HCT116 (cell line): ENCODE data around the gene CAPZB.

ENCODE experiments used
- CBX3 ChIP-seq: IDR thresholded peaks from 2 replicates; pipeline ENCODE4 v1.6.1; 2012; ENCODE audit warnings: low read depth
- EGR1 ChIP-seq: IDR thresholded peaks from 2 replicates; pipeline ENCODE4 v1.6.1; 2012; ENCODE audit warnings: low read depth
- EZH2 ChIP-seq: fragments of 200-600 bp; sonication (generic); IDR thresholded peaks from 2 replicates; pipeline ENCODE4 v1.6.1; 2017; ENCODE audit warnings: antibody characterized with exemption, mixed run types
- EZH2phosphoT487 ChIP-seq: fragments of 200-600 bp; IDR thresholded peaks from 2 replicates; pipeline ENCODE4 v1.6.1; 2018; ENCODE audit warnings: antibody characterized with exemption, borderline replicate concordance
- JUND ChIP-seq: IDR thresholded peaks from 2 replicates; pipeline ENCODE4 v1.6.1; 2012
- POLR2A ChIP-seq: IDR thresholded peaks from 2 replicates; pipeline ENCODE4 v1.7.0; 2011; ENCODE audit warnings: borderline replicate concordance; ENCODE audit not compliant: insufficient read depth, insufficient read length; ENCODE audit errors: extremely low read depth
- POLR2AphosphoS5 ChIP-seq: IDR thresholded peaks from 2 replicates; pipeline ENCODE4 v1.6.1; 2011; ENCODE audit warnings: mild to moderate bottlenecking, low read depth, low read length, moderate library complexity
- REST ChIP-seq: IDR thresholded peaks from 2 replicates; pipeline ENCODE4 v1.6.1; 2012; ENCODE audit warnings: low read depth
- SIN3A ChIP-seq: IDR thresholded peaks from 2 replicates; pipeline ENCODE4 v1.6.1; 2012; ENCODE audit warnings: low read depth
- SRF ChIP-seq: IDR thresholded peaks from 2 replicates; pipeline ENCODE4 v1.6.1; 2012; ENCODE audit warnings: low read depth
- YY1 ChIP-seq: IDR thresholded peaks from 2 replicates; pipeline ENCODE4 v1.6.1; 2011; ENCODE audit warnings: low read length, low read depth, moderate library complexity, mild to moderate bottlenecking; ENCODE audit not compliant: insufficient replicate concordance; ENCODE audit errors: extremely low read depth
- ZNF274 ChIP-seq: fragments of 200-500 bp; sonication (Bioruptor generic); IDR thresholded peaks from 2 replicates; pipeline ENCODE4 v1.6.1; 2014; ENCODE audit warnings: mild to moderate bottlenecking, low read depth, low read length, inconsistent platforms
- TF ChIP-seq, protein P1 (sequence below), 3 experiments: fragments of 200-600 bp in 1 of 3; sonication (generic) in 1 of 3; IDR thresholded peaks in 2 of 3; conservative IDR thresholded peaks in 1 of 3; 2 replicates each; pipeline ENCODE4 v1.5.1; 2012 to 2017; ENCODE audit warnings: low read depth in 2 of 3, low read length in 2 of 3, antibody characterized with exemption in 1 of 3, borderline replicate concordance in 1 of 3, control low read depth in 1 of 3, mild to moderate bottlenecking in 1 of 3, mixed read lengths in 1 of 3, mixed run types in 1 of 3, moderate library complexity in 1 of 3; ENCODE audit not compliant: insufficient read depth in 1 of 3
- TF ChIP-seq, protein P2 (sequence below): IDR thresholded peaks from 2 replicates; pipeline ENCODE4 v1.6.1; 2012

DNA sequence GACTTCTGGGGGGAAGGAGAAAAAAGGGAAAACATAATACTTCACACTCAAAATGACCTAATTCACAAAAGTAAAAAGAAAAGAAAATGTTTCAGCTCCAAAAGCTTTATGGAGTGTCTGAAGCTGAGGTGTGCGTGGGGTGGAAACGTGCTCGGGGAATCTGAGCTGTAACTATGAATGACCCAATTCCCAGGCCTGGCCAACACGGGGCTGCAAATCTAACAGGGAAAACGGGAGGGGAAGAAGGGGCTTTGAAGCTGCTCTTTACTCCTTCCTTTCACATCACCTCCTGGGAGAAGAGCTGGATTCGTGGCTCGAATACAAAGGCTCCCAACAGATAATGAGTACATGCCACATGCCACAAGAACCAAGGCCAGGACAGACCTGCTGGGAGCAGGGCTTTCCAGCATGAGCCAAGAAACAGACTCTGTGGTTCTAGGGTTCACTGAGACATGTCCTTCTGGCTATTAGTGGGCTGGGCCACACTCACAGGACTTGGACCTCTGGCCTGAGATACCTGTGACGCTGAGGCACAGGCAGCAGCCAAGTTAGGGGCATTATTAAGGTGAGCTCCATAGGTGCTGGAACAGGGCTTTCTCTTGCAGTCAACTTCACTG, 121.7 kb downstream of the CAPZB start:
- TF ChIP-seq, protein P1, sequence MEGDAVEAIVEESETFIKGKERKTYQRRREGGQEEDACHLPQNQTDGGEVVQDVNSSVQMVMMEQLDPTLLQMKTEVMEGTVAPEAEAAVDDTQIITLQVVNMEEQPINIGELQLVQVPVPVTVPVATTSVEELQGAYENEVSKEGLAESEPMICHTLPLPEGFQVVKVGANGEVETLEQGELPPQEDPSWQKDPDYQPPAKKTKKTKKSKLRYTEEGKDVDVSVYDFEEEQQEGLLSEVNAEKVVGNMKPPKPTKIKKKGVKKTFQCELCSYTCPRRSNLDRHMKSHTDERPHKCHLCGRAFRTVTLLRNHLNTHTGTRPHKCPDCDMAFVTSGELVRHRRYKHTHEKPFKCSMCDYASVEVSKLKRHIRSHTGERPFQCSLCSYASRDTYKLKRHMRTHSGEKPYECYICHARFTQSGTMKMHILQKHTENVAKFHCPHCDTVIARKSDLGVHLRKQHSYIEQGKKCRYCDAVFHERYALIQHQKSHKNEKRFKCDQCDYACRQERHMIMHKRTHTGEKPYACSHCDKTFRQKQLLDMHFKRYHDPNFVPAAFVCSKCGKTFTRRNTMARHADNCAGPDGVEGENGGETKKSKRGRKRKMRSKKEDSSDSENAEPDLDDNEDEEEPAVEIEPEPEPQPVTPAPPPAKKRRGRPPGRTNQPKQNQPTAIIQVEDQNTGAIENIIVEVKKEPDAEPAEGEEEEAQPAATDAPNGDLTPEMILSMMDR (IDR thresholded peaks at IDR 0.05 in 2 of 3, conservative IDR thresholded peaks at IDR 0.05 in 1 of 3; ENCODE audit: borderline replicate concordance in 1 of 3, insufficient read depth in 1 of 3, low read depth in 2 of 3, low read length in 2 of 3) = no peak
- no peak for TF ChIP-seq SRF
- no peak for TF ChIP-seq REST
- no peak for TF ChIP-seq EZH2phosphoT487
- no peak for TF ChIP-seq CBX3
- TF ChIP-seq, protein P2, sequence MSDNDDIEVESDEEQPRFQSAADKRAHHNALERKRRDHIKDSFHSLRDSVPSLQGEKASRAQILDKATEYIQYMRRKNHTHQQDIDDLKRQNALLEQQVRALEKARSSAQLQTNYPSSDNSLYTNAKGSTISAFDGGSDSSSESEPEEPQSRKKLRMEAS = no peak
- TF ChIP-seq SIN3A = no peak
- TF ChIP-seq EGR1 = no peak
- TF ChIP-seq ZNF274 = no peak
- no peak for TF ChIP-seq POLR2A
- TF ChIP-seq YY1 = no peak
- TF ChIP-seq EZH2 = no peak
- TF ChIP-seq JUND = no peak
- no peak for TF ChIP-seq POLR2AphosphoS5
